Measurements from ENCODE around the gene ADGRE1. TPM values are rescaled to one million over a fixed set of nuclear protein-coding genes. Genes with fewer than 3 reads are reported as not detected.

The ADGRE1 gene
- total and polyA plus RNA-seq, 2 of the 8 experiments (the other 6 are each of a cell fraction or from before 2014, with no cell fraction given) = not detected

DNA sequence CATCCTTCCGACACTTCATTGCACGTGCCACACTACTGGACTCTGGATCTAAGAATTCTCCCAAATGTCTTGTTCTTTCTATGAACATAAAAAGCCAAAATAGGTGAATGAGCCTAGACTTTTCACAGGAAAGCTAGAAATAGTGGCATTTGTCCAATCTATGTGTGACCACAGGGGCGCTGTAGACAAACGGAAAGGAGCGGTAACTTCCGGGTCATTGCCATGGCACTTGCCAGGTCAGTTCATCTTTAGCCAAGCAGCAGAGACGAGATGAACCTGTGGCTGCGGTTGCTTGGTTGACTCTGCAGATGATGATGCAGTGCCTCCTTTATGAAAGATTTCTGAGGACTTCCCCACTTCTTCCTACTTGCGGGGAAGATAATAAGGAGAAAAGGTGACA is 65.6 kb downstream of the ADGRE1 start (continued):
- TF ChIP-seq, protein P1, sequence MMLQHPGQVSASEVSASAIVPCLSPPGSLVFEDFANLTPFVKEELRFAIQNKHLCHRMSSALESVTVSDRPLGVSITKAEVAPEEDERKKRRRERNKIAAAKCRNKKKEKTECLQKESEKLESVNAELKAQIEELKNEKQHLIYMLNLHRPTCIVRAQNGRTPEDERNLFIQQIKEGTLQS (IDR thresholded peaks at IDR 0.05; ENCODE audit: insufficient read depth, low read depth, low read length) = no peak

Measured in H1 (cell line).